ENCODE data around the gene CD300H.

Gene CD300H

DNA sequence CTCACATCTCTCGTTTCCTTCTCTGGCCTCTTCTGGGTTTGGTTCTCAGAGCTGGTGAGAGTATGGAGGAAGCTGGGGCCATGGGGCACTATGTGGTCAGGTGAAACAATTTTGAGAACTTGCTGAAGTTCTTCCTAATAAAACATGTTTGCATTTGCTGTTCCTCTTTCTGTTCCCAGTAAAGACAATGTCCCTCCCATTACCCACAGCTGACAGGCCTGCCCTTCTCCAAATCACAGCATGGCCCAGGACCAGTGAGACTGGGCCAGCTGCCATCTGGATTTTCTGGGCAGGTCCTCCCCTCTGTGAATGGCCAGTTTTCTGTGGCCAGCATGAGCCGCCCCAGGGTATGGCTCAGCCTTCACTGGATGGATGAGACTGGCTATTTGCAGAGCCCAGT, at the start of gene CD300H:
Gene CD300H (minus strand): TSS at position 113 of the 400 bp plus-strand sequence.
- Histone ChIP-seq H3K4me1 (ENCODE audit: insufficient read depth, low read length, poor library complexity, severe bottlenecking) (no peaks in the 10 kb centered on the region), H3K9ac (ENCODE audit: low read depth, low read length, poor library complexity, severe bottlenecking) (no peak within 1 kb of the TSS), H2AFZ (ENCODE audit: low read length) (no peak within 1 kb of the TSS), H4K20me1 (ENCODE audit: insufficient read depth, low read length, poor library complexity, severe bottlenecking) (no peaks in the 10 kb centered on the region), H3K36me3 (ENCODE audit: insufficient read depth, low read length) (no peaks in the 10 kb centered on the region), H3F3A (ENCODE audit: low read depth) (no peaks in the 10 kb centered on the region), H3K9me2 (replicated peaks; ENCODE audit: low read depth, low read length) (no peaks in the 10 kb centered on the region), H3K27me3 (ENCODE audit: insufficient read depth, low read length, poor library complexity, severe bottlenecking) (no peaks in the 10 kb centered on the region), H3K9me3 (ENCODE audit: insufficient read depth, low read depth, low read length) (no peaks in the 10 kb centered on the region), H3K4me2 (ENCODE audit: low read depth, low read length, poor library complexity, severe bottlenecking) (no peak within 1 kb of the TSS), H3K4me3 (ENCODE audit: low read length, poor library complexity, severe bottlenecking) (no peak within 1 kb of the TSS), H3K79me2 (ENCODE audit: insufficient read depth, low read length) (no peaks in the 10 kb centered on the region)
- TF ChIP-seq EZH2phosphoT487 (IDR thresholded peaks at IDR 0.05; ENCODE audit: borderline replicate concordance) = no peak
- TF ChIP-seq, protein P1, sequence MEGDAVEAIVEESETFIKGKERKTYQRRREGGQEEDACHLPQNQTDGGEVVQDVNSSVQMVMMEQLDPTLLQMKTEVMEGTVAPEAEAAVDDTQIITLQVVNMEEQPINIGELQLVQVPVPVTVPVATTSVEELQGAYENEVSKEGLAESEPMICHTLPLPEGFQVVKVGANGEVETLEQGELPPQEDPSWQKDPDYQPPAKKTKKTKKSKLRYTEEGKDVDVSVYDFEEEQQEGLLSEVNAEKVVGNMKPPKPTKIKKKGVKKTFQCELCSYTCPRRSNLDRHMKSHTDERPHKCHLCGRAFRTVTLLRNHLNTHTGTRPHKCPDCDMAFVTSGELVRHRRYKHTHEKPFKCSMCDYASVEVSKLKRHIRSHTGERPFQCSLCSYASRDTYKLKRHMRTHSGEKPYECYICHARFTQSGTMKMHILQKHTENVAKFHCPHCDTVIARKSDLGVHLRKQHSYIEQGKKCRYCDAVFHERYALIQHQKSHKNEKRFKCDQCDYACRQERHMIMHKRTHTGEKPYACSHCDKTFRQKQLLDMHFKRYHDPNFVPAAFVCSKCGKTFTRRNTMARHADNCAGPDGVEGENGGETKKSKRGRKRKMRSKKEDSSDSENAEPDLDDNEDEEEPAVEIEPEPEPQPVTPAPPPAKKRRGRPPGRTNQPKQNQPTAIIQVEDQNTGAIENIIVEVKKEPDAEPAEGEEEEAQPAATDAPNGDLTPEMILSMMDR (conservative IDR thresholded peaks at IDR 0.05; ENCODE audit: low read length) = no peak

DNA sequence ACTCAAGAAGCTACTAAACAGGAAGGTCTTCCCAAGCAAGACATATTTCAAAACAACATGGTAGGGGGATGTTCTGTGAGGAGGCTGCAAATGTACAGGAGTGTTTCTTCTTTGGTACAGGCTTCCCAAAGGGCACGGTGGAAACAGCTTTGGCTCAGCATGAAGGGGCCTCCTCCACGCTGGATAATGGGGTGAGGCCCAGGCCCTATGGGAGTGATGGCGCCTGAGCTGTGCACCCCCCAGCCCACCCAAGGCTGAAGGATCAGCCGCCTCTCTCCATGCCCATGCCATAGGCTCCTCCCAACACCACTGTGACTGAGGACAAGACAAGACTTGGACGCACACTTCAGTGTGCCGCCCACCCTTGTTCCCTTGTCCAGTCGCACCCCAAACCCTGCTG, 49.4 kb upstream of the CD300H start:
- peaks cover 22% of the 10 kb centered on the region for H3K4me1 ChIP-seq (ENCODE audit: insufficient read depth, low read length, poor library complexity, severe bottlenecking)
- H3K79me2 ChIP-seq (ENCODE audit: insufficient read depth, low read length) = no peaks in the 10 kb centered on the region
- H3K4me2 ChIP-seq (ENCODE audit: low read depth, low read length, poor library complexity, severe bottlenecking) = no peak overlapping the region
- no peaks in the 10 kb centered on the region for H3K27me3 ChIP-seq (ENCODE audit: insufficient read depth, low read length, poor library complexity, severe bottlenecking)
- H3K9me3 ChIP-seq (ENCODE audit: insufficient read depth, low read depth, low read length) = no peaks in the 10 kb centered on the region
- H3K9me2 ChIP-seq (replicated peaks; ENCODE audit: low read depth, low read length) = no peaks in the 10 kb centered on the region
- H2AFZ ChIP-seq (ENCODE audit: low read length) = no peak overlapping the region
- H3K9ac ChIP-seq (ENCODE audit: low read depth, low read length, poor library complexity, severe bottlenecking) = no peak overlapping the region
- no peak overlapping the region for H3K4me3 ChIP-seq (ENCODE audit: low read length, poor library complexity, severe bottlenecking)
- H3F3A ChIP-seq (ENCODE audit: low read depth) = no peaks in the 10 kb centered on the region
- H4K20me1 ChIP-seq (ENCODE audit: insufficient read depth, low read length, poor library complexity, severe bottlenecking) = no peaks in the 10 kb centered on the region
- H3K36me3 ChIP-seq (ENCODE audit: insufficient read depth, low read length) = no peaks in the 10 kb centered on the region
- TF ChIP-seq EZH2phosphoT487 (IDR thresholded peaks at IDR 0.05; ENCODE audit: borderline replicate concordance) = no peak
- TF ChIP-seq, protein P1 (conservative IDR thresholded peaks at IDR 0.05; ENCODE audit: low read length) = no peak

DNA sequence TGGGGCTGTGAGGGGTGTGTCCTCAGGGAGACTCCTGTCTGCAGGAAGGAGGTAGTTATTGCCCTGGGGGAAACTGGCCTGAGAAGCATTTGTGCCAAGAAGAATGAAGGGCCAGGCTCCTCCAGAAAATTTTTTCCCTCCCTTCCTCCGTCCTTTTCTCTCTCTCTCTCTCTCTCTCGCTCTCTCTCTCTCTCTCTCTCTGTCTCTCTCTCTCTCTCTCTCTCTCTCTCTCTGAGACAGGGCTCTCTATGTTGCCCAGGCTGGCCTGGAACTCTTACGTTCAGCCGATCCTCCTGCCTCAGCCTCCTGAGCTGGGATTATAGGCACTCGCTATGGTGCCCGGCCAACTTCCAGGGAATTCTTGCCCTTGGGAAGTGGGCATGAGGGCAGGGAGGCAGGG, 44.7 kb upstream of the CD300H start:
- H3K9me2 ChIP-seq (replicated peaks; ENCODE audit: low read depth, low read length) = no peaks in the 10 kb centered on the region
- H3F3A ChIP-seq (ENCODE audit: low read depth) = no peaks in the 10 kb centered on the region
- peak overlapping the region; percentile 71 for H3K4me2 ChIP-seq (ENCODE audit: low read depth, low read length, poor library complexity, severe bottlenecking)
- H3K4me1 ChIP-seq (ENCODE audit: insufficient read depth, low read length, poor library complexity, severe bottlenecking) = peaks cover 22% of the 10 kb centered on the region
- H3K4me3 ChIP-seq (ENCODE audit: low read length, poor library complexity, severe bottlenecking) = peak overlapping the region; percentile 54
- no peaks in the 10 kb centered on the region for H3K79me2 ChIP-seq (ENCODE audit: insufficient read depth, low read length)
- TF ChIP-seq, protein P1 (conservative IDR thresholded peaks at IDR 0.05; ENCODE audit: low read length) = no peak
- TF ChIP-seq EZH2phosphoT487 (IDR thresholded peaks at IDR 0.05; ENCODE audit: borderline replicate concordance) = no peak
- no peaks in the 10 kb centered on the region for H3K36me3 ChIP-seq (ENCODE audit: insufficient read depth, low read length)
- H4K20me1 ChIP-seq (ENCODE audit: insufficient read depth, low read length, poor library complexity, severe bottlenecking) = no peaks in the 10 kb centered on the region
- peak overlapping the region; percentile 43 for H3K9ac ChIP-seq (ENCODE audit: low read depth, low read length, poor library complexity, severe bottlenecking)
- H2AFZ ChIP-seq (ENCODE audit: low read length) = no peak overlapping the region
- no peaks in the 10 kb centered on the region for H3K27me3 ChIP-seq (ENCODE audit: insufficient read depth, low read length, poor library complexity, severe bottlenecking)
- H3K9me3 ChIP-seq (ENCODE audit: insufficient read depth, low read depth, low read length) = no peaks in the 10 kb centered on the region

All from Loucy (cell line).